Astrocyte (in vitro differentiated cells and primary cell): ENCODE data around the gene PDPK1.

Experiments used
- CTCF ChIP-seq: IDR thresholded peaks from 2 replicates; pipeline ENCODE4 v1.5.1; 2011; ENCODE audit warnings: low read depth, mild to moderate bottlenecking, inconsistent platforms, low read length, moderate library complexity; ENCODE audit not compliant: insufficient read depth
- EZH2 ChIP-seq: IDR thresholded peaks from 2 replicates; pipeline ENCODE4 v1.6.1; 2012; ENCODE audit warnings: mild to moderate bottlenecking, low read length, inconsistent platforms; ENCODE audit not compliant: insufficient read depth

GRCh38 chr16:2535625-2536013 lies 2.2 kb upstream of the PDPK1 start:
- no peak for TF ChIP-seq CTCF
- no peak for TF ChIP-seq EZH2
